ENCODE measurements around the gene OR10A4.
"Not testable (repeated sequence)": the region's sequence is repeated elsewhere in the genome, so short reads cannot be mapped to it uniquely, and the experiment has no call there.

Gene OR10A4

GRCh38 chr11:6889835-6890234 is 13.4 kb downstream of the OR10A4 start:
- in situ Hi-C loops (cut with MboI; ENCODE audit: low sequenced_read_pairs, unreplicated experiment): no loop called here
- no peak for DNase-seq (ENCODE audit: low spot score)
- no peak for TF ChIP-seq CTCF (IDR thresholded peaks at IDR 0.05; ENCODE audit: borderline replicate concordance, control extremely low read depth, extremely low read depth, insufficient read depth, missing control alignments)

- in situ Hi-C loops (cut with MboI; ENCODE audit: low sequenced_read_pairs, unreplicated experiment): no loop called here
- TF ChIP-seq CTCF (IDR thresholded peaks at IDR 0.05; ENCODE audit: borderline replicate concordance, control extremely low read depth, extremely low read depth, insufficient read depth, missing control alignments): no peak
Observed at GRCh38 chr11:6892400-6892799, 16.0 kb downstream of the OR10A4 start, which contains the start of gene OR2D2. TSS of gene OR2D2 (minus strand) at chr11:6892500. CDS start at chr11:6892500, 0 bp downstream.

GRCh38 chr11:6894097-6894496 is 17.7 kb downstream of the OR10A4 start:
- TF ChIP-seq CTCF (IDR thresholded peaks at IDR 0.05; ENCODE audit: borderline replicate concordance, control extremely low read depth, extremely low read depth, insufficient read depth, missing control alignments): no peak
- no peak for DNase-seq (ENCODE audit: low spot score)
- in situ Hi-C loops (cut with MboI; ENCODE audit: low sequenced_read_pairs, unreplicated experiment): no loop called here

More at GRCh38 chr11:6892400-6892799, 16.0 kb downstream of the OR10A4 start, which contains the start of gene OR2D2:
- DNase-seq (ENCODE audit: low spot score): no peak

GRCh38 chr11:6895010-6895409 is 18.6 kb downstream of the OR10A4 start:
- TF ChIP-seq CTCF (IDR thresholded peaks at IDR 0.05; ENCODE audit: borderline replicate concordance, control extremely low read depth, extremely low read depth, insufficient read depth, missing control alignments): no peak
- no peak for DNase-seq (ENCODE audit: low spot score)
- in situ Hi-C loops (cut with MboI; ENCODE audit: low sequenced_read_pairs, unreplicated experiment): no loop called here

- in situ Hi-C loops (cut with MboI; ENCODE audit: low sequenced_read_pairs, unreplicated experiment): no loop called here
- TF ChIP-seq CTCF (IDR thresholded peaks at IDR 0.05; ENCODE audit: borderline replicate concordance, control extremely low read depth, extremely low read depth, insufficient read depth, missing control alignments): no peak
- no peak for DNase-seq (ENCODE audit: low spot score)
Observed at GRCh38 chr11:6898911-6899310, 22.5 kb downstream of the OR10A4 start.

- no peak for TF ChIP-seq CTCF (IDR thresholded peaks at IDR 0.05; ENCODE audit: borderline replicate concordance, control extremely low read depth, extremely low read depth, insufficient read depth, missing control alignments)
- DNase-seq (ENCODE audit: low spot score): no peak
- in situ Hi-C loops (cut with MboI; ENCODE audit: low sequenced_read_pairs, unreplicated experiment): no loop called here
Observed at GRCh38 chr11:6900327-6900999, 24.0 kb downstream of the OR10A4 start.

GRCh38 chr11:6904804-6905203 is 28.4 kb downstream of the OR10A4 start:
- in situ Hi-C loops (cut with MboI; ENCODE audit: low sequenced_read_pairs, unreplicated experiment); DNase-seq (ENCODE audit: low spot score): not testable (repeated sequence)

All from GM13976 (cell line).